K562 (cell line): ENCODE data around the gene DMXL1.

ENCODE experiments used
- CTCF ChIP-seq, 3 experiments: IDR thresholded peaks in 2 of 3; conservative IDR thresholded peaks in 1 of 3; 2 replicates each; pipeline ENCODE4 v1.5.1; 2011 to 2012; ENCODE audit warnings: low read length in 3 of 3, mild to moderate bottlenecking in 3 of 3, control low read depth in 2 of 3, improper control_type of control experiment in 1 of 3, inconsistent platforms in 1 of 3, low read depth in 1 of 3, mixed read lengths in 1 of 3, moderate library complexity in 1 of 3; ENCODE audit not compliant: insufficient read depth in 2 of 3
- TFAP4 ChIP-seq: sonication (generic); formaldehyde crosslinking; IDR thresholded peaks from 2 replicates; pipeline ENCODE4 v1.8.0; 2022; ENCODE audit warnings: missing genetic modification reagents, mild to moderate bottlenecking, moderate library complexity, borderline replicate concordance

- TF ChIP-seq CTCF (IDR thresholded peaks at IDR 0.05 in 2 of 3, conservative IDR thresholded peaks at IDR 0.05 in 1 of 3; ENCODE audit: insufficient read depth in 2 of 3, low read depth in 1 of 3, low read length in 3 of 3) (no peak), TFAP4 (no peak)
These were observed 39.6 kb upstream of the DMXL1 start for GRCh38 chr5:119031011-119031886.
